GM10266 (cell line): Measurements from ENCODE around the gene ISG20L2.
"Not testable (repeated sequence)": the region's sequence is repeated elsewhere in the genome, so short reads cannot be mapped to it uniquely, and the experiment has no call there.

Source experiments
- DNase-seq: peaks from one replicate; pipeline ENCODE4 v3.0.0; 2012; ENCODE audit errors: extremely low spot score
- TF ChIP-seq, protein P1 (sequence below): IDR thresholded peaks from 2 replicates; pipeline ENCODE4 v1.5.1; 2012; ENCODE audit warnings: mild to moderate bottlenecking, low read depth; ENCODE audit not compliant: control insufficient read depth, insufficient read depth; ENCODE audit errors: missing control alignments

The ISG20L2 gene

DNA sequence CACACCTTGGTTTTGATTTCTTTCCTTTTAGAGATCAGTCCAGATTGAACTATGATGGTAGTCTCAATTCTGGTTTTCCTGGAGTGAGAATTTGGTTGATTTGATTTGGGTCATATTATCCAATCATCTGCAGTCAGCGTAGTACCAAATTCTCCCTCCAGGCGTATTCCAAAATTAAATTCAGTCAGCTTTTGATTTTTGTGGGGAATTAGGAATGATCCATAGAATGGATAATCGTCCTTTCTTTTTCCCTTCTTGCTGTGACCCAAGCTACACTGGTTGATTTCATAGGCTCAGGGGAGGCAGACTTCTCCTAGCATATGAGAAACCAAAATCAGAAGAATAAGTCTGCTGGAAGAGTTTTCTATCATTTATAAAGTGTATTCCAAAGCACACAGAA, 43.7 kb upstream of the ISG20L2 start:
- TF ChIP-seq, protein P1, sequence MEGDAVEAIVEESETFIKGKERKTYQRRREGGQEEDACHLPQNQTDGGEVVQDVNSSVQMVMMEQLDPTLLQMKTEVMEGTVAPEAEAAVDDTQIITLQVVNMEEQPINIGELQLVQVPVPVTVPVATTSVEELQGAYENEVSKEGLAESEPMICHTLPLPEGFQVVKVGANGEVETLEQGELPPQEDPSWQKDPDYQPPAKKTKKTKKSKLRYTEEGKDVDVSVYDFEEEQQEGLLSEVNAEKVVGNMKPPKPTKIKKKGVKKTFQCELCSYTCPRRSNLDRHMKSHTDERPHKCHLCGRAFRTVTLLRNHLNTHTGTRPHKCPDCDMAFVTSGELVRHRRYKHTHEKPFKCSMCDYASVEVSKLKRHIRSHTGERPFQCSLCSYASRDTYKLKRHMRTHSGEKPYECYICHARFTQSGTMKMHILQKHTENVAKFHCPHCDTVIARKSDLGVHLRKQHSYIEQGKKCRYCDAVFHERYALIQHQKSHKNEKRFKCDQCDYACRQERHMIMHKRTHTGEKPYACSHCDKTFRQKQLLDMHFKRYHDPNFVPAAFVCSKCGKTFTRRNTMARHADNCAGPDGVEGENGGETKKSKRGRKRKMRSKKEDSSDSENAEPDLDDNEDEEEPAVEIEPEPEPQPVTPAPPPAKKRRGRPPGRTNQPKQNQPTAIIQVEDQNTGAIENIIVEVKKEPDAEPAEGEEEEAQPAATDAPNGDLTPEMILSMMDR = no peak
- DNase-seq = no peak

DNA sequence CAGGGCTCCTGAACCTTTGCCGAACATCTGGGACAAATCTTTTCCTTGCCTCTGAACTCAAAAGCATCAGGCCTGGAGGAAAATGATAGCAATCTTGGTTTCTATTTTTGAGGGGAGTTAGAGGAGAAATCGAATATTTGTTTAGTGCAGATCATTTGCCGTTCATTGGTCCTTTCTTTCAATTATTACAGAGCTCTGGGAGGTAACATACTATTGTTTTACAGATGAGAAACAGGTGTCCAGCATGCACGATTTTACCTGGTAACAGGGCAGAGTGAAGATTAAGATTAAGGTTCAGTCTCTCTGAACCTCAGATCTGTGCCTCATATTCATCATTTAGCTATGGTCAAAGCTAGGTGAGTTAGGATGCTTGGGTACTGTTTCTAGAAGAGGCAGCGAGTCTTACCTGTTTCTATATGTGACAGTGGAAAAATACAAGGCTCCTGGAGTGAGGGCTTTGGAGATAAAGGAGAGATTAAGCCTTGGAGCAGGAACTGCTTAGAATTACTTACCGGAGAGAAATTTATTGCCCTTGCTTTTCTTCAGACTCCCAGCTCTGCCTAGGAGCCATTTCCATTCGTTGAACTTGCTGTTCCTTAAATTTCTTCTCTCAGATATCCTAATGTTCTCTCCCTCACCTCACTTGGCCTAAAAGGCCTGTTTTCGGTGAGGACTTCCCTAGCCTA, 40.2 kb upstream of the ISG20L2 start:
- DNase-seq = no peak
- TF ChIP-seq, protein P1 = no peak

DNA sequence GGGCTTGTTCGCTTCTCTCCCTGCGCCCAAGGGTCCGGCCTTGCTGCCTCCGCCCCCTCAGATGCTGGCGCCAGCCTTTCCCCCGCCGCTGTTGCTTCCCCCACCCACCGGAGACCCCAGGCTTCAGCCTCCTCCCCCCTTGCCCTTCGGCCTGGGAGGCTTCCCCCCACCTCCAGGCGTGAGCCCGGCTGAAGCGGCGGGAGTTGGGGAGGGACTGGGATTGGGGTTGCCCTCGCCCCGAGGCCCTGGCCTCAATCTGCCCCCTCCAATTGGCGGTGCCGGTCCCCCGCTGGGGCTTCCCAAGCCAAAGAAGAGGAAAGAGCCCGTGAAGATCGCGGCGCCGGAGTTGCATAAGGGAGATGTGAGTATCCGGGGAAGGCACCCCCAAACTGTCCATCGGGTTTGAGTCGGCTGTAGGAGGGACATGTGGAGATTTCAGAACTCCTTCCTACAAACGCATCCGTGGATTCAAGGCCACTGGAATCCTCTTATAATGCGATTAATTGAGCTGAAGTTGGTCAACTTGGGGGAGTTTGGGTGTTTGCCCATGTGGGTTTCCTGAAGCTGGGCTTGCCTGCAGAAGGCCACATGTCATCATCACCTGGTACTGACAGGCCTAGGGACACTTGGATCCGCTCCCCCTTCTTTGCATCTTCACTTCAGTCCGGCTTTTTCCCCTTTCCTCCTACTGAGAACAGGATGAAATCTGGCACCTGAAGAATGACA, 39.5 kb upstream of the ISG20L2 start:
- TF ChIP-seq, protein P1 = no peak
- no peak for DNase-seq

DNA sequence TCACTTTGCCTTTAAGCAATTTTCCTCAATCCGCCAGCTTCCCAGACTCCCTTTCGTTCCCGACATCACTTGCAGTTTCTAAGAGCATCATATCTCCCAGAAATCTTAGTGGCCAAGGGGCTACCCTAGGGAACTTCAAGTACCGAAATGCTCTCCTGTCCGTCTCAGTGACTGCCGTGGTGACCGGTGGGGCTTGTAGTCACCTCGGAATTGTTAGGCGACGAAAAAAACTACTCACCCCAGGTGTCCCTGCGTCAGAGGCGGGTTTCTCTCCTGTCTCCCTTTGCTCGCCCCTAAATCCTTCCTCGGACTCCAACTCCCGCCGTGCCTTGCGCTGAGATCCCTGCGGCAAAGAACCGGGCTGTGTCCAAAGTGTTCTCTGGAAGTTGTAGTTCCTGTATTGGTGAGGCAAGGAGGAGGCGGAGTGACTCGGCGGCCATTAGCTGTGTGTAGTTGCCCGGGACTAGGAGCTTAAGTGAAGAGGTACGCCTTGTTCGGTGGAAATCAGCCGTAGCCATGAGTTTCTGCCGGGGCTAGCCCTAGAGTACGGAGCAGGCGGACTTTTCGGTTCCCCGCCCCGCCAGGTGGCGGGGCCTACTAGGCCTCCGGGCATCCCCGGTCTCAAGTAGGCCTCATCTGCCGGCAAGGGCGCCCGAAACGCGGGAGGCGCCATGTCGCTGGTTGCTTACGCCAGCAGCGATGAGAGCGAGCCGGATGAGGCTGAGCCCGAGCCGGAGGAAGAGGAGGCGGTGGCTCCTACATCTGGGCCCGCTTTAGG, 38.7 kb upstream of the ISG20L2 start, which contains the start of gene PRCC:
Gene PRCC (plus strand): TSS at position 435 of the 778 bp plus-strand sequence. CDS start 237 bp downstream, at position 672.
- peak; percentile 89 for DNase-seq
- TF ChIP-seq, protein P1 = no peak

DNA sequence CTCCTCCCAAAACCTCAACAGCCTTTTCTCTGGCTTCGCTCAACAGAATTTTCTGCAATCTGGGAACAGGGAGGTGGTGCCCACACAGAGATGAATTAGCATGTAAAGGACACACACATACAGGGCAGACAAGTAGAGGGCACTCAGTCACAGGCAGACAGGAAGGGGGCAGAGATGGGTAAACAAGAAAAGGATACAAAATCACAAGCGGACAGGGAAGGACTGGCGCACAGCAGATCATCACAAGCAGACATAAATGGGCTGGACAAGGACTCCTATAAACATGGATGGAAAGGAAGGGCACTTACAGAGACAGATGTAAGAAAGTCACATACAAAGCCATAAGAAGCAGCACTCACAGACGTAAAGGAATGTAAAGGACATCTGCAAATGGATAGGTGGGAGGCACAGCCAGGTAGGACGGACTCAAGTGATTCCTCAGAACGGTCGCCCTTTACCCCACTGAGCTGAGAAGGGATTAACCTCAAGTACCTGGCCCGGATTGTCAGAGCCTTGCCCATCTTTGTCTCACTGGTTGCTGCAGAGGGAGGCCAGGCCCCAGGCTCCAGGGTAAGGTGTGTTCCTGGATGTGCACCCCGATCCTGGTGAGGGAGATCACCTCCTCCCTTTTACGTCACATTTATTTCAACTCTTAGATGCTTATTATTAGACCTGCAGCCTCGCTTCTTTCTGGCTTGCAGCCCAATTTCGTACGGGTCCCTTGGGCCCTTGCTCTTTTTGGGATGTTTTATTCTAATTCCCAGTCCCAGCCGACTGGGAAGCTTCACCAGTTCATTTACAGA, 37.9 kb upstream of the ISG20L2 start:
- DNase-seq = no peak
- TF ChIP-seq, protein P1 = no peak

DNA sequence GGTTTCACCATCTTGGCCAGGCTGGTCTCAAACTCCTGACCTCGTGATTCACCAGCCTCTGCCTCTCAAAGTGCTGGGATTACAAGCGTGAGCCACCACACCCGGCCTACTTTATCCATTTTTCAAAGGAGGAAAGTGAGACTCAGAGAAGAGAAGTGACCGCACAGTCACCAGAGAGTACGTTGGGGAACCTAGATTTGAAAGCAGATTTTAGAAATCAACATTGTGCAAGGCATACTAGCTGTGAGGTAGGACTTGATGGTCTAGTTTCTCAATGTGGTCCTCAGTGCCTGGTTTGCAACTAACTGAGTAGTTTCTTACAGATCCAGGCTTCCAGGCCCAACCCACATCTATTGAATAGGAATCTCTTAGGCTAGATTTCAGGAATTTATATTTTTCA, 37.1 kb upstream of the ISG20L2 start:
- TF ChIP-seq, protein P1 = no peak
- no peak for DNase-seq

DNA sequence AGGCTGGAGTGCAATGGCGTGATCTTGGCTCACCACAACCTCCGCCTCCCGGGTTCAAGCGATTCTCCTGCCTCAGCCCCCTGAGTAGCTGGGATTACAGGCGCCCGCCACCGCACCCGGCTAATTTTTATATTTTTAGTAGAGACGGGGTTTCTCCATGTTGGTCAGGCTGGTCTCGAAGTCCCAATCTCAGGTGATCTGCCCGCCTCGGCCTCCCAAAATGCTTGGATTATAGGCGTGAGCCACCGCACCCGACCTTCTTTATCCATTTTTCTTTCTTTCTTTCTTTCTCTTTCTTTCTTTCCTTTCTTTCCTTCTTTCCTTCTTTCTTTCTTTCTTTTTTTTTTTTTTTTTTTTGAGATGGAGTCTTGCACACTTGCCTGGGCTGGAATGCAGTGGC, 36.6 kb upstream of the ISG20L2 start:
- DNase-seq = not testable (repeated sequence)
